Measurements from ENCODE around the gene CD24. TPM values are rescaled to one million over a fixed set of nuclear protein-coding genes. Genes with fewer than 3 reads are reported as not detected.
"Not testable (repeated sequence)": the region's sequence is repeated elsewhere in the genome, so short reads cannot be mapped to it uniquely, and the experiment has no call there.

CD24 gene
- total RNA-seq, 1 experiment from 2014 or later: 431 TPM

GRCh38 chr6:106977246-106977645 lies 2.7 kb upstream of the CD24 start:
- Histone ChIP-seq H3K27me3 (replicated peaks) (peaks cover 4% of the 10 kb centered on the region), H3K4me3 (no peak overlapping the region)
- no peak for DNase-seq (ENCODE audit: low read depth in 1 of 2, low spot score in 2 of 2)

GRCh38 chr6:106976270-106976669 lies 1.7 kb upstream of the CD24 start:
- H3K4me1 ChIP-seq (replicated peaks): peaks cover 11% of the 10 kb centered on the region
- H3K27ac ChIP-seq: no peak overlapping the region
- peaks cover 23% of the 10 kb centered on the region for H3K36me3 ChIP-seq
- H3K9me3 ChIP-seq (replicated peaks): 0 out of 2 replicates have a peak, but pooled peaks cover 2% of the 10 kb centered on the region
- H3K27me3 ChIP-seq (replicated peaks): peaks cover 4% of the 10 kb centered on the region
- no peak for DNase-seq (ENCODE audit: low read depth in 1 of 2, low spot score in 2 of 2)
- H3K4me3 ChIP-seq: no peak overlapping the region

More at GRCh38 chr6:106977246-106977645, 2.7 kb upstream of the CD24 start:
- H3K36me3 ChIP-seq: peaks cover 19% of the 10 kb centered on the region
- peaks cover 11% of the 10 kb centered on the region for H3K4me1 ChIP-seq (replicated peaks)
- no peak overlapping the region for H3K27ac ChIP-seq
- H3K9me3 ChIP-seq (replicated peaks): 0 out of 2 replicates have a peak, but pooled peaks cover 2% of the 10 kb centered on the region

GRCh38 chr6:106975738-106976064 lies 1.2 kb upstream of the CD24 start:
- Histone ChIP-seq H3K4me1 (replicated peaks) (peaks cover 11% of the 10 kb centered on the region), H3K4me3 (peak overlapping the region; percentile 77), H3K36me3 (peaks cover 23% of the 10 kb centered on the region), H3K27me3 (replicated peaks) (peaks cover 4% of the 10 kb centered on the region), H3K9me3 (replicated peaks) (0 out of 2 replicates have a peak, but pooled peaks cover 2% of the 10 kb centered on the region), H3K27ac (peak overlapping the region; percentile 75)
- no peak for DNase-seq (ENCODE audit: low read depth in 1 of 2, low spot score in 2 of 2)

- Histone ChIP-seq H3K4me3 (peak overlapping the region; percentile 77), H3K36me3 (peaks cover 23% of the 10 kb centered on the region), H3K9me3 (replicated peaks) (0 out of 2 replicates have a peak, but pooled peaks cover 2% of the 10 kb centered on the region), H3K27me3 (replicated peaks) (peaks cover 4% of the 10 kb centered on the region), H3K4me1 (replicated peaks) (peaks cover 11% of the 10 kb centered on the region), H3K27ac (peak overlapping the region; percentile 75)
- peak; percentile 75 to 90 for DNase-seq (ENCODE audit: low read depth in 1 of 2, low spot score in 2 of 2)
Measured at GRCh38 chr6:106974999-106975737, 639 bp upstream of the CD24 start.

- peaks cover 4% of the 10 kb centered on the region for H3K27me3 ChIP-seq (replicated peaks)
- H3K4me1 ChIP-seq (replicated peaks): peaks cover 11% of the 10 kb centered on the region
- H3K9me3 ChIP-seq (replicated peaks): 0 out of 2 replicates have a peak, but pooled peaks cover 2% of the 10 kb centered on the region
- peak in 1 of 2 experiments; percentile 47 for DNase-seq (ENCODE audit: low read depth in 1 of 2, low spot score in 2 of 2)
- H3K27ac ChIP-seq: peak overlapping the region; percentile 63
- H3K36me3 ChIP-seq: peaks cover 29% of the 10 kb centered on the region
- peak overlapping the region; percentile 77 for H3K4me3 ChIP-seq
Measured at GRCh38 chr6:106973836-106974335, 643 bp downstream of the CD24 start.

- H3K27me3 ChIP-seq (replicated peaks): peaks cover 4% of the 10 kb centered on the region
- no peak overlapping the region for H3K27ac ChIP-seq
Measured at GRCh38 chr6:106973018-106973835, 1.3 kb downstream of the CD24 start.

GRCh38 chr6:106972500-106972899 lies 2.0 kb downstream of the CD24 start:
- no peak for DNase-seq (ENCODE audit: low read depth in 1 of 2, low spot score in 2 of 2)
- H3K4me1 ChIP-seq (replicated peaks): peaks cover 11% of the 10 kb centered on the region
- peak overlapping the region; percentile 77 for H3K4me3 ChIP-seq
- H3K9me3 ChIP-seq (replicated peaks): 0 out of 2 replicates have a peak, but pooled peaks cover 2% of the 10 kb centered on the region
- no peak overlapping the region for H3K27ac ChIP-seq
- H3K36me3 ChIP-seq: peaks cover 31% of the 10 kb centered on the region
- peaks cover 4% of the 10 kb centered on the region for H3K27me3 ChIP-seq (replicated peaks)

More at GRCh38 chr6:106973018-106973835, 1.3 kb downstream of the CD24 start:
- Histone ChIP-seq H3K9me3 (replicated peaks) (0 out of 2 replicates have a peak, but pooled peaks cover 2% of the 10 kb centered on the region), H3K36me3 (peaks cover 31% of the 10 kb centered on the region), H3K4me1 (replicated peaks) (peaks cover 11% of the 10 kb centered on the region), H3K4me3 (peak overlapping the region; percentile 77)
- no peak for DNase-seq (ENCODE audit: low read depth in 1 of 2, low spot score in 2 of 2)

GRCh38 chr6:106970769-106971168 lies 3.8 kb downstream of the CD24 start:
- H3K27me3 ChIP-seq (replicated peaks); DNase-seq (ENCODE audit: low read depth in 1 of 2, low spot score in 2 of 2); H3K4me3 ChIP-seq; H3K27ac ChIP-seq; H3K9me3 ChIP-seq (replicated peaks): not testable (repeated sequence)
- Histone ChIP-seq H3K36me3 (peaks cover 31% of the 10 kb centered on the region), H3K4me1 (replicated peaks) (peaks cover 11% of the 10 kb centered on the region)

GRCh38 chr6:106967936-106968555 lies 6.5 kb downstream of the CD24 start:
- Histone ChIP-seq H3K36me3 (peaks cover 20% of the 10 kb centered on the region), H3K4me1 (replicated peaks) (peaks cover 4% of the 10 kb centered on the region; the same call in 1 of the 2 replicates), H3K27ac (no peak overlapping the region), H3K4me3 (no peak overlapping the region), H3K9me3 (replicated peaks) (no peaks in the 10 kb centered on the region), H3K27me3 (replicated peaks) (peaks cover 2% of the 10 kb centered on the region; the same call in 1 of the 2 replicates)
- DNase-seq (ENCODE audit: low read depth in 1 of 2, low spot score in 2 of 2): no peak

GRCh38 chr6:106966671-106967640 lies 7.6 kb downstream of the CD24 start:
- Histone ChIP-seq H3K27me3 (replicated peaks) (no peaks in the 10 kb centered on the region), H3K4me3 (no peak overlapping the region), H3K9me3 (replicated peaks) (no peaks in the 10 kb centered on the region), H3K4me1 (replicated peaks) (no peaks in the 10 kb centered on the region), H3K36me3 (peaks cover 10% of the 10 kb centered on the region), H3K27ac (no peak overlapping the region)
- DNase-seq (ENCODE audit: low read depth in 1 of 2, low spot score in 2 of 2): no peak

GRCh38 chr6:106966229-106966628 lies 8.3 kb downstream of the CD24 start:
- no peak overlapping the region for H3K27ac ChIP-seq
- H3K4me3 ChIP-seq: no peak overlapping the region
- H3K4me1 ChIP-seq (replicated peaks): no peaks in the 10 kb centered on the region
- no peak for DNase-seq (ENCODE audit: low read depth in 1 of 2, low spot score in 2 of 2)
- H3K9me3 ChIP-seq (replicated peaks): no peaks in the 10 kb centered on the region
- peaks cover 8% of the 10 kb centered on the region for H3K36me3 ChIP-seq
- no peaks in the 10 kb centered on the region for H3K27me3 ChIP-seq (replicated peaks)

- Histone ChIP-seq H3K4me3 (no peak overlapping the region), H3K27me3 (replicated peaks) (no peaks in the 10 kb centered on the region), H3K27ac (no peak overlapping the region), H3K9me3 (replicated peaks) (no peaks in the 10 kb centered on the region), H3K4me1 (replicated peaks) (no peaks in the 10 kb centered on the region), H3K36me3 (peaks cover 8% of the 10 kb centered on the region)
- DNase-seq (ENCODE audit: low read depth in 1 of 2, low spot score in 2 of 2): no peak
Measured at GRCh38 chr6:106964954-106965353, 9.6 kb downstream of the CD24 start.

Data from SJSA1 (cell line).